GM19467 (cell line): ENCODE measurements around the gene TMEM94.
"Not testable (repeated sequence)": the region's sequence is repeated elsewhere in the genome, so short reads cannot be mapped to it uniquely, and the experiment has no call there.

Experiments
- ATAC-seq: cut with Tn5 transposase; IDR thresholded peaks from one replicate; pipeline ENCODE4 v1.9.1; 2021; ENCODE audit warnings: mild to moderate bottlenecking, moderate library complexity; ENCODE audit not compliant: unreplicated experiment

Gene TMEM94

GRCh38 chr17:75509528-75510258 is 53.3 kb downstream of the TMEM94 start:
- no peak for ATAC-seq

GRCh38 chr17:75511270-75511609 is 54.8 kb downstream of the TMEM94 start:
- ATAC-seq = no peak

GRCh38 chr17:75511610-75512575 is 55.5 kb downstream of the TMEM94 start:
- no peak for ATAC-seq

GRCh38 chr17:75512926-75513640 is 56.6 kb downstream of the TMEM94 start:
- ATAC-seq = no peak

- no peak for ATAC-seq
These were observed 57.2 kb downstream of the TMEM94 start for GRCh38 chr17:75513641-75514000.

- no peak for ATAC-seq
These were observed 58.0 kb downstream of the TMEM94 start for GRCh38 chr17:75514299-75514918.

GRCh38 chr17:75514919-75515495 is 58.6 kb downstream of the TMEM94 start:
- ATAC-seq = no peak

GRCh38 chr17:75515496-75516254 is 59.2 kb downstream of the TMEM94 start, which contains the start of gene CASKIN2:
CASKIN2 (minus strand) TSS chr17:75515537; CDS start chr17:75513804, 1,733 bp downstream.
- ATAC-seq = peak; percentile 41

- peak; percentile 70 for ATAC-seq
These were observed 59.8 kb downstream of the TMEM94 start, which contains the start of gene TSEN54 for GRCh38 chr17:75516255-75516618. TSEN54 (plus strand) TSS chr17:75516528; CDS start chr17:75516561, 33 bp downstream.

GRCh38 chr17:75516619-75517296 is 60.3 kb downstream of the TMEM94 start:
- peak; percentile 23 for ATAC-seq

- no peak for ATAC-seq
These were observed 60.9 kb downstream of the TMEM94 start for GRCh38 chr17:75517297-75517865.

- ATAC-seq = no peak
These were observed 61.8 kb downstream of the TMEM94 start for GRCh38 chr17:75518201-75518600.

GRCh38 chr17:75518983-75519537 is 62.6 kb downstream of the TMEM94 start:
- ATAC-seq = no peak

- ATAC-seq = not testable (repeated sequence)
These were observed 64.0 kb downstream of the TMEM94 start for GRCh38 chr17:75520413-75520812.

- no peak for ATAC-seq
These were observed 64.9 kb downstream of the TMEM94 start for GRCh38 chr17:75521290-75521689.

- ATAC-seq = no peak
These were observed 65.7 kb downstream of the TMEM94 start for GRCh38 chr17:75521951-75522727.

- ATAC-seq = no peak
These were observed 67.2 kb downstream of the TMEM94 start for GRCh38 chr17:75523647-75524046.
